IMR-90 (cell line): ENCODE measurements around the gene BCAS3. TPM values are rescaled to one million over a fixed set of nuclear protein-coding genes. Genes with fewer than 3 reads are reported as not detected.

Experiments
- ATAC-seq: fragments of 200-7000 bp; cut with Tn5 transposase; 2 replicates; pipeline ENCODE4 v1.9.1; 2020; ENCODE audit warnings: low read depth, mild to moderate bottlenecking, moderate library complexity
- BruUV-seq: library from RNA; stranded (reverse); fragments of 400-500 nt; replicated peaks from 2 replicates; lab custom pipeline; 2021; lab: Mats Ljungman, UMichigan
- CTCF ChIA-PET: fragments of 300-600 bp; formaldehyde crosslinking; extraction: SDS; loops from one replicate; lab custom pipeline; 2021; ENCODE audit warnings: antibody characterized with exemption; lab: Yijun Ruan, JAX
- POLR2A ChIA-PET: fragments of 300-600 bp; sonication (Branson Sonifier 250); formaldehyde crosslinking; loops from one replicate; lab custom pipeline; 2022; ENCODE audit warnings: antibody characterized with exemption; ENCODE audit not compliant: unreplicated experiment; lab: Charles Lee
- DNase-seq: peaks from one replicate; pipeline ENCODE4 v3.0.0; 2013
- H2AFZ ChIP-seq: replicated peaks from 2 replicates; pipeline ENCODE3; 2013; ENCODE audit warnings: low read length, mild to moderate bottlenecking; ENCODE audit not compliant: poor library complexity
- H2AK5ac ChIP-seq: 2 replicates; pipeline ENCODE4 v1.6.1; 2013; ENCODE audit warnings: low read depth, low read length, inconsistent platforms
- H2AK9ac ChIP-seq: replicated peaks from 2 replicates; pipeline ENCODE3; 2013; ENCODE audit warnings: mild to moderate bottlenecking, low read depth, low read length, moderate library complexity; ENCODE audit not compliant: poor library complexity
- H2BK120ac ChIP-seq: 2 replicates; pipeline ENCODE4 v1.6.1; 2013; ENCODE audit warnings: low read depth, low read length, inconsistent platforms
- H2BK15ac ChIP-seq: 3 replicates; pipeline ENCODE4 v1.6.1; 2013; ENCODE audit warnings: low read depth, low read length, inconsistent platforms
- H2BK20ac ChIP-seq: 2 replicates; pipeline ENCODE4 v1.6.1; 2013; ENCODE audit warnings: low read depth, mild to moderate bottlenecking, inconsistent platforms, low read length, moderate library complexity
- H2BK5ac ChIP-seq: 2 replicates; pipeline ENCODE4 v1.6.1; 2013; ENCODE audit warnings: mild to moderate bottlenecking, low read depth, low read length, inconsistent platforms; ENCODE audit not compliant: poor library complexity, severe bottlenecking
- H3K14ac ChIP-seq: replicated peaks from 2 replicates; pipeline ENCODE4 v1.6.1; 2013; ENCODE audit warnings: low read depth, low read length, inconsistent platforms
- H3K18ac ChIP-seq: 2 replicates; pipeline ENCODE4 v1.6.1; 2013; ENCODE audit warnings: low read depth, low read length, control low read depth
- H3K23ac ChIP-seq: 2 replicates; pipeline ENCODE4 v1.6.1; 2013; ENCODE audit warnings: low read depth, low read length, inconsistent platforms
- H3K27ac ChIP-seq: 2 replicates; pipeline ENCODE4 v1.5.1; 2013; ENCODE audit warnings: mild to moderate bottlenecking, control low read depth, low read length; ENCODE audit not compliant: insufficient read depth
- H3K27me3 ChIP-seq: 2 replicates; pipeline ENCODE4 v1.6.1; 2013; ENCODE audit warnings: low read length; ENCODE audit not compliant: control insufficient read depth, insufficient read depth
- H3K36me3 ChIP-seq: 2 replicates; pipeline ENCODE4 v1.6.1; 2013; ENCODE audit warnings: low read length, mixed read lengths; ENCODE audit not compliant: control insufficient read depth, insufficient read depth
- H3K4ac ChIP-seq: 2 replicates; pipeline ENCODE4 v1.6.1; 2013; ENCODE audit warnings: low read depth, low read length, inconsistent platforms
- H3K4me1 ChIP-seq: 2 replicates; pipeline ENCODE4 v1.6.1; 2013; ENCODE audit warnings: low read length, mixed read lengths; ENCODE audit not compliant: control insufficient read depth, insufficient read depth
- H3K4me2 ChIP-seq: 2 replicates; pipeline ENCODE4 v1.6.1; 2013; ENCODE audit warnings: low read depth, mild to moderate bottlenecking, control low read depth, low read length, moderate library complexity
- H3K4me3 ChIP-seq: 2 replicates; pipeline ENCODE4 v1.5.1; 2013; ENCODE audit warnings: low read depth, mild to moderate bottlenecking, control low read depth, low read length, moderate library complexity; ENCODE audit not compliant: insufficient read depth
- H3K56ac ChIP-seq: 2 replicates; pipeline ENCODE4 v1.6.1; 2013; ENCODE audit warnings: low read length, inconsistent platforms; ENCODE audit not compliant: insufficient read depth; ENCODE audit errors: extremely low read depth
- H3K79me1 ChIP-seq, 2 experiments: 2 replicates each; pipeline ENCODE4 v1.6.1; 2013; ENCODE audit warnings: low read length in 2 of 2, inconsistent platforms in 1 of 2, low read depth in 1 of 2
- H3K9ac ChIP-seq: 2 replicates; pipeline ENCODE4 v1.6.1; 2013; ENCODE audit warnings: low read depth, low read length, control low read depth
- H3K9me1 ChIP-seq: 2 replicates; pipeline ENCODE4 v1.6.1; 2013; ENCODE audit warnings: low read length, inconsistent platforms; ENCODE audit not compliant: insufficient read depth
- H3K9me3 ChIP-seq: 2 replicates; pipeline ENCODE4 v1.6.1; 2013; ENCODE audit warnings: low read length; ENCODE audit not compliant: control insufficient read depth, insufficient read depth
- H4K20me1 ChIP-seq: 2 replicates; pipeline ENCODE4 v1.6.1; 2013; ENCODE audit warnings: low read length, inconsistent platforms; ENCODE audit not compliant: insufficient read depth
- H4K5ac ChIP-seq: 2 replicates; pipeline ENCODE4 v1.6.1; 2013; ENCODE audit warnings: mild to moderate bottlenecking, low read depth, low read length, control low read depth
- H4K8ac ChIP-seq, 2 experiments: 2 replicates each; pipeline ENCODE4 v1.6.1; 2013; ENCODE audit warnings: low read depth in 2 of 2, low read length in 2 of 2, control low read depth in 1 of 2, inconsistent platforms in 1 of 2
- H4K91ac ChIP-seq: 2 replicates; pipeline ENCODE4 v1.6.1; 2013; ENCODE audit warnings: low read depth, low read length, inconsistent platforms; ENCODE audit not compliant: insufficient read depth
- CHD1 ChIP-seq: IDR thresholded peaks from 2 replicates; pipeline ENCODE4 v1.6.1; 2012; ENCODE audit warnings: low read depth, low read length, improper control_type of control experiment
- NFE2L2 ChIP-seq: fragments of 150-350 bp; IDR thresholded peaks from 2 replicates; pipeline ENCODE4 v1.6.1; 2016; ENCODE audit warnings: low read depth, mild to moderate bottlenecking, low read length
- SMC3 ChIP-seq: fragments of 150-350 bp; IDR thresholded peaks from 2 replicates; pipeline ENCODE4 v1.6.1; 2016; ENCODE audit warnings: low read depth, mild to moderate bottlenecking, antibody characterized with exemption, low read length, moderate library complexity
- WGBS, 2 experiments: methylation state at CpG; one replicate each; pipeline versions ENCODE4 v1.1.5 to v1.1.7; 2013; ENCODE audit warnings: missing lambda C conversion rate in 2 of 2; ENCODE audit not compliant: insufficient read length in 1 of 2; ENCODE audit errors: extremely low coverage in 2 of 2; 5-methylcytosine and 5-hydroxymethylcytosine counted together
- dilution Hi-C: fragments of 300-500 bp; cut with HindIII; formaldehyde crosslinking; loops from one replicate; pipeline ENCODE4 v1.14.3; 2018; ENCODE audit warnings: low sequenced_read_pairs; ENCODE audit not compliant: unreplicated experiment
- in situ Hi-C: fragments of 300-500 bp; cut with MboI; formaldehyde crosslinking; loops from 3 replicates; pipeline ENCODE4 v1.14.3; 2019; ENCODE audit warnings: low sequenced_read_pairs, inconsistent platforms, mixed read lengths
- intact Hi-C: fragments of 100-400 bp; cut with micrococcal nuclease; formaldehyde crosslinking; loops from 2 replicates; pipeline ENCODE4 v1.10.0; 2022
- polyA plus RNA-seq, 3 experiments: library from polyadenylated mRNA; depleted of rRNA; stranded (reverse); fragments of >200 nt; gene quantifications; 2 replicates each; pipeline ENCODE4 v1.2.3, GENCODE V29; 2012; ENCODE audit warnings: low replicate concordance in 1 of 3
- total RNA-seq: library from RNA; depleted of rRNA; stranded (reverse); fragments of >200 nt; gene quantifications from 2 replicates; pipeline ENCODE4 v1.2.3, GENCODE V29; 2012
- TF ChIP-seq, protein P1 (sequence below): conservative IDR thresholded peaks from 2 replicates; pipeline ENCODE4 v1.5.1; 2012; ENCODE audit warnings: mild to moderate bottlenecking, low read depth, low read length, improper control_type of control experiment

Gene BCAS3
- total and polyA plus RNA-seq, 2 of the 4 experiments (the other 2 are of a cell fraction): 6.3 to 27.1 TPM

DNA sequence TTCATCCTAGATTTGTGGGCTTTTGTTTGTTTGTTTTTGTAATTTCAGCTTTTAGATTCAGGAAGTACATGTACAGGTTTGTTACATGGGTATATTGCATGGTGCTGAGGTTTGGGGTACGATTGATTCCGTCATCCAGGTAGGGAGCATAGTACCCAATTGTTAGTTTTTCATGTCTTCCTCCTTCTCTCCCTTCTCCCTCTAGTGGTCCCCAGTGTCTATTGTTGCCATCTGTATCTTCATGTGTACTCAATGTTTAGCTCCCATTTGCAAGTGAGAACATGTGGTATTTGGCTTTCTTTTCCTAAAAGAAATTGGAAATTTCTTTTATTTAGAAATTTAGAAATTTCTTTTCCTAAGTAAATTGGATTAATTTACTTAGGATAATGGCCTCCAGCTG is 37.1 kb upstream of the BCAS3 start:
- H3K27ac ChIP-seq: no peak overlapping the region
- intact Hi-C loops (no loop called here), in situ Hi-C loops (loop anchor here (25.0 kb wide), 1 partner anchor 503 kb away; the partner anchor contains the start of gene CA4), dilution Hi-C loops (no loop called here)
- H3K9ac ChIP-seq: no peak overlapping the region
- peaks cover 4% of the 10 kb centered on the region; the same call in 1 of the 2 replicates for H3K4me1 ChIP-seq
- peaks cover 20% of the 10 kb centered on the region; the same call in 1 of the 2 replicates for H4K20me1 ChIP-seq
- no peak overlapping the region for H2AK5ac ChIP-seq
- H4K8ac ChIP-seq: no peak overlapping the region
- H4K5ac ChIP-seq: no peak overlapping the region
- H3K4me2 ChIP-seq: no peak overlapping the region
- 0 out of 2 replicates have a peak, but pooled peaks have one; percentile 19 for TF ChIP-seq SMC3
- no peak for TF ChIP-seq CHD1
- no peak for TF ChIP-seq NFE2L2
- TF ChIP-seq, protein P1, sequence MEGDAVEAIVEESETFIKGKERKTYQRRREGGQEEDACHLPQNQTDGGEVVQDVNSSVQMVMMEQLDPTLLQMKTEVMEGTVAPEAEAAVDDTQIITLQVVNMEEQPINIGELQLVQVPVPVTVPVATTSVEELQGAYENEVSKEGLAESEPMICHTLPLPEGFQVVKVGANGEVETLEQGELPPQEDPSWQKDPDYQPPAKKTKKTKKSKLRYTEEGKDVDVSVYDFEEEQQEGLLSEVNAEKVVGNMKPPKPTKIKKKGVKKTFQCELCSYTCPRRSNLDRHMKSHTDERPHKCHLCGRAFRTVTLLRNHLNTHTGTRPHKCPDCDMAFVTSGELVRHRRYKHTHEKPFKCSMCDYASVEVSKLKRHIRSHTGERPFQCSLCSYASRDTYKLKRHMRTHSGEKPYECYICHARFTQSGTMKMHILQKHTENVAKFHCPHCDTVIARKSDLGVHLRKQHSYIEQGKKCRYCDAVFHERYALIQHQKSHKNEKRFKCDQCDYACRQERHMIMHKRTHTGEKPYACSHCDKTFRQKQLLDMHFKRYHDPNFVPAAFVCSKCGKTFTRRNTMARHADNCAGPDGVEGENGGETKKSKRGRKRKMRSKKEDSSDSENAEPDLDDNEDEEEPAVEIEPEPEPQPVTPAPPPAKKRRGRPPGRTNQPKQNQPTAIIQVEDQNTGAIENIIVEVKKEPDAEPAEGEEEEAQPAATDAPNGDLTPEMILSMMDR: peak; percentile 37
- no peak overlapping the region for H2BK15ac ChIP-seq
- no peak overlapping the region for H2AK9ac ChIP-seq
- H3K23ac ChIP-seq: no peak overlapping the region
- BruUV-seq: no TSS peak
- H3K9me1 ChIP-seq: no peaks in the 10 kb centered on the region; the same call in 1 of the 2 replicates
- no peaks in the 10 kb centered on the region for H3K27me3 ChIP-seq
- POLR2A ChIA-PET: interaction anchor here (0.6 to 0.7 kb wide), 2 partner anchors 210 to 568 kb away, joined by 3 read pairs; no protein-coding TSS in a partner anchor
- H3K4ac ChIP-seq: no peak overlapping the region
- peaks cover 28 to 51% of the 10 kb centered on the region in 2 experiments for H3K79me1 ChIP-seq
- no peak overlapping the region for H3K18ac ChIP-seq
- no CpG with 5 or more reads among the region's 2 CpGs for whole genome bisulfite sequencing, 2 experiments
- no peaks in the 10 kb centered on the region for H3K9me3 ChIP-seq
- H2BK120ac ChIP-seq: no peak overlapping the region
- H3K56ac ChIP-seq: no peak overlapping the region
- H3K4me3 ChIP-seq: no peak overlapping the region
- H3K14ac ChIP-seq: no peak overlapping the region
- peaks cover 10% of the 10 kb centered on the region for H3K36me3 ChIP-seq
- CTCF ChIA-PET: interaction anchor here (0.7 kb wide), 2 partner anchors 27 to 142 kb away, joined by 3 to 4 read pairs; no protein-coding TSS in a partner anchor
- no peak overlapping the region for H2BK20ac ChIP-seq
- no peak overlapping the region for H2AFZ ChIP-seq
- no peak overlapping the region for H2BK5ac ChIP-seq
- no peak for ATAC-seq
- no peak overlapping the region for H4K91ac ChIP-seq
- peak; percentile 22 for DNase-seq
